Common myeloid progenitor, CD34-positive (primary cell): ENCODE data around the gene ADD1. TPM values are rescaled to one million over a fixed set of nuclear protein-coding genes. Genes with fewer than 3 reads are reported as not detected.
A peak's percentile ranks its signal among the peaks of the same experiment; 100 is the strongest.

Experiments
- CTCF ChIA-PET: fragments of 350-600 bp; sonication (Branson Sonifier 250); formaldehyde crosslinking; loops from one replicate; lab custom pipeline; 2021; ENCODE audit warnings: antibody characterized with exemption; lab: Charles Lee
- POLR2A ChIA-PET: fragments of 350-600 bp; sonication (Branson Sonifier 250); formaldehyde crosslinking; loops from one replicate; lab custom pipeline; 2021; ENCODE audit warnings: antibody characterized with exemption; lab: Charles Lee
- DNase-seq, 3 donors: peaks; one replicate each; pipeline versions ENCODE4 v3.0.0 to v3.0.0-alpha.2; 2013
- H3K27ac ChIP-seq, 2 experiments: 1 replicate in 1 of 2; 2 replicates in 1 of 2; pipeline ENCODE4 v1.7.0; 2013; ENCODE audit warnings: inconsistent platforms in 2 of 2, low read length in 2 of 2, mild to moderate bottlenecking in 2 of 2, low read depth in 1 of 2, moderate library complexity in 1 of 2; ENCODE audit not compliant: severe bottlenecking in 2 of 2, insufficient read depth in 1 of 2, poor library complexity in 1 of 2
- H3K27me3 ChIP-seq, 5 experiments: replicated peaks in 2 of 5; 1 replicate in 3 of 5; 2 replicates in 2 of 5; pipeline versions ENCODE4 v1.6.1 to v1.7.0; 2013; ENCODE audit warnings: low read length in 4 of 5, mild to moderate bottlenecking in 2 of 5, moderate library complexity in 2 of 5, inconsistent platforms in 1 of 5; ENCODE audit not compliant: insufficient read depth in 5 of 5, control insufficient read depth in 4 of 5
- H3K36me3 ChIP-seq, 4 experiments: 1 replicate in 2 of 4; 2 replicates in 2 of 4; pipeline versions ENCODE4 v1.6.1 to v1.7.0; 2013; ENCODE audit warnings: low read length in 3 of 4, control low read depth in 1 of 4, mild to moderate bottlenecking in 1 of 4; ENCODE audit not compliant: control insufficient read depth in 4 of 4, insufficient read depth in 4 of 4
- H3K4me1 ChIP-seq, 4 experiments: 1 replicate in 3 of 4; 2 replicates in 1 of 4; pipeline versions ENCODE4 v1.6.1 to v1.7.1; 2013; ENCODE audit warnings: low read length in 3 of 4, mild to moderate bottlenecking in 3 of 4, control low read depth in 1 of 4, inconsistent platforms in 1 of 4, moderate library complexity in 1 of 4; ENCODE audit not compliant: control insufficient read depth in 4 of 4, insufficient read depth in 4 of 4; ENCODE audit errors: control extremely low read depth in 1 of 4
- H3K4me3 ChIP-seq, 7 experiments: 1 replicate in 4 of 7; 2 replicates in 3 of 7; pipeline versions ENCODE4 v1.5.1 to v1.7.0; 2013; ENCODE audit warnings: mild to moderate bottlenecking in 7 of 7, low read length in 6 of 7, moderate library complexity in 6 of 7, inconsistent platforms in 2 of 7, low read depth in 2 of 7, control low read depth in 1 of 7; ENCODE audit not compliant: insufficient read depth in 4 of 7, control insufficient read depth in 1 of 7; ENCODE audit errors: extremely low read depth in 1 of 7
- H3K9me3 ChIP-seq, 5 experiments: 1 replicate in 4 of 5; 2 replicates in 1 of 5; pipeline versions ENCODE4 v1.6.1 to v1.7.1; 2013; ENCODE audit warnings: low read length in 4 of 5, mild to moderate bottlenecking in 2 of 5, inconsistent platforms in 1 of 5, low read depth in 1 of 5, moderate library complexity in 1 of 5; ENCODE audit not compliant: control insufficient read depth in 4 of 5, insufficient read depth in 2 of 5; ENCODE audit errors: control extremely low read depth in 1 of 5
- WGBS: methylation state at CpG from one replicate; pipeline ENCODE4 v1.1.5; 2013; ENCODE audit not compliant: insufficient coverage; 5-methylcytosine and 5-hydroxymethylcytosine counted together
- polyA plus RNA-seq: library from polyadenylated mRNA; unstranded; fragments of 120-200 nt; gene quantifications from one replicate; pipeline ENCODE4 v1.2.1, GENCODE V29; 2013

ADD1 gene, protein sequence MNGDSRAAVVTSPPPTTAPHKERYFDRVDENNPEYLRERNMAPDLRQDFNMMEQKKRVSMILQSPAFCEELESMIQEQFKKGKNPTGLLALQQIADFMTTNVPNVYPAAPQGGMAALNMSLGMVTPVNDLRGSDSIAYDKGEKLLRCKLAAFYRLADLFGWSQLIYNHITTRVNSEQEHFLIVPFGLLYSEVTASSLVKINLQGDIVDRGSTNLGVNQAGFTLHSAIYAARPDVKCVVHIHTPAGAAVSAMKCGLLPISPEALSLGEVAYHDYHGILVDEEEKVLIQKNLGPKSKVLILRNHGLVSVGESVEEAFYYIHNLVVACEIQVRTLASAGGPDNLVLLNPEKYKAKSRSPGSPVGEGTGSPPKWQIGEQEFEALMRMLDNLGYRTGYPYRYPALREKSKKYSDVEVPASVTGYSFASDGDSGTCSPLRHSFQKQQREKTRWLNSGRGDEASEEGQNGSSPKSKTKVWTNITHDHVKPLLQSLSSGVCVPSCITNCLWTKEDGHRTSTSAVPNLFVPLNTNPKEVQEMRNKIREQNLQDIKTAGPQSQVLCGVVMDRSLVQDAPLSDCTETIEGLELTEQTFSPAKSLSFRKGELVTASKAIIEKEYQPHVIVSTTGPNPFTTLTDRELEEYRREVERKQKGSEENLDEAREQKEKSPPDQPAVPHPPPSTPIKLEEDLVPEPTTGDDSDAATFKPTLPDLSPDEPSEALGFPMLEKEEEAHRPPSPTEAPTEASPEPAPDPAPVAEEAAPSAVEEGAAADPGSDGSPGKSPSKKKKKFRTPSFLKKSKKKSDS
- 164 TPM for polyA plus RNA-seq

GRCh38 chr4:2843263-2843940 is at the start of gene ADD1:
Gene ADD1 (plus strand): TSS chr4:2843844. CDS start chr4:2875916, 32,072 bp downstream.
- ChIA-PET CTCF (interaction anchor here (1.5 kb wide), 1 partner anchor 11 kb away, joined by 5 read pairs; no protein-coding TSS in a partner anchor), POLR2A (interaction anchor here (1.2 kb wide), 1 partner anchor 46 kb away, joined by 4 read pairs; no protein-coding TSS in a partner anchor)

GRCh38 chr4:2794486-2795299 is 49.0 kb upstream of the ADD1 start:
- ChIA-PET CTCF (interaction anchor here (0.7 to 1.2 kb wide), 2 partner anchors 32 to 41 kb away, joined by 3 read pairs; no protein-coding TSS in a partner anchor), POLR2A (interaction anchor here (1.0 kb wide), 1 partner anchor 23 kb away, joined by 3 read pairs; no protein-coding TSS in a partner anchor)
- Histone ChIP-seq H3K4me3 (peak overlapping the region in 2 of 7 experiments; percentile 16 to 47), H3K27ac (no peak overlapping the region), H3K36me3 (no peaks in the 10 kb centered on the region), H3K4me1 (peaks cover 3 to 95% (median 83%) of the 10 kb centered on the region in 4 experiments), H3K27me3 (no peaks in the 10 kb centered on the region), H3K9me3 (no peaks in the 10 kb centered on the region)
- peak in 2 of 3 donors; percentile 72 to 78 for DNase-seq
- 31% methylated on average over 9 of the region's 11 CpGs for WGBS

More at GRCh38 chr4:2843263-2843940, at the start of gene ADD1:
- Histone ChIP-seq H3K27ac (peak within 1 kb of the TSS; percentile 72 to 88), H3K27me3 (no peaks in the 10 kb centered on the region), H3K4me3 (peak within 1 kb of the TSS; percentile 65 to 93 (median 89)), H3K4me1 (peaks cover 22 to 39% (median 31%) of the 10 kb centered on the region in 4 experiments), H3K9me3 (peaks cover 0 to 1% (median 0%) of the 10 kb centered on the region in 5 experiments), H3K36me3 (no peaks in the 10 kb centered on the region)
- under 1% methylated on average over 54 of the region's 65 CpGs for WGBS
- peak; percentile 93 to 96 (median 96) for DNase-seq

- Histone ChIP-seq H3K27me3 (no peaks in the 10 kb centered on the region), H3K4me1 (peaks cover 3 to 95% (median 86%) of the 10 kb centered on the region in 4 experiments), H3K9me3 (no peaks in the 10 kb centered on the region), H3K27ac (no peak overlapping the region), H3K36me3 (no peaks in the 10 kb centered on the region), H3K4me3 (no peak overlapping the region)
- CTCF ChIA-PET: interaction anchor here (0.7 kb wide), 1 partner anchor 42 kb away, joined by 3 read pairs; no protein-coding TSS in a partner anchor
- 100% methylated on average over 14 of the region's 17 CpGs for WGBS
- DNase-seq: no peak
- POLR2A ChIA-PET: no interaction called here
These were observed 48.2 kb upstream of the ADD1 start for GRCh38 chr4:2795300-2795892.

- no peaks in the 10 kb centered on the region for H3K9me3 ChIP-seq
- 93% methylated on average over 27 of the region's 27 CpGs for WGBS
- H3K36me3 ChIP-seq: no peaks in the 10 kb centered on the region
- ChIA-PET CTCF (interaction anchor here (0.7 to 1.8 kb wide), 7 partner anchors 11 to 38 kb away, joined by 3 to 7 read pairs (median 4); no protein-coding TSS in a partner anchor), POLR2A (no interaction called here)
- no peak for DNase-seq
- H3K27me3 ChIP-seq: no peaks in the 10 kb centered on the region
- H3K4me3 ChIP-seq: no peak overlapping the region
- H3K27ac ChIP-seq: no peak overlapping the region
- peaks cover 3 to 95% (median 88%) of the 10 kb centered on the region in 4 experiments for H3K4me1 ChIP-seq
These were observed 47.5 kb upstream of the ADD1 start for GRCh38 chr4:2795893-2796848.

DNA sequence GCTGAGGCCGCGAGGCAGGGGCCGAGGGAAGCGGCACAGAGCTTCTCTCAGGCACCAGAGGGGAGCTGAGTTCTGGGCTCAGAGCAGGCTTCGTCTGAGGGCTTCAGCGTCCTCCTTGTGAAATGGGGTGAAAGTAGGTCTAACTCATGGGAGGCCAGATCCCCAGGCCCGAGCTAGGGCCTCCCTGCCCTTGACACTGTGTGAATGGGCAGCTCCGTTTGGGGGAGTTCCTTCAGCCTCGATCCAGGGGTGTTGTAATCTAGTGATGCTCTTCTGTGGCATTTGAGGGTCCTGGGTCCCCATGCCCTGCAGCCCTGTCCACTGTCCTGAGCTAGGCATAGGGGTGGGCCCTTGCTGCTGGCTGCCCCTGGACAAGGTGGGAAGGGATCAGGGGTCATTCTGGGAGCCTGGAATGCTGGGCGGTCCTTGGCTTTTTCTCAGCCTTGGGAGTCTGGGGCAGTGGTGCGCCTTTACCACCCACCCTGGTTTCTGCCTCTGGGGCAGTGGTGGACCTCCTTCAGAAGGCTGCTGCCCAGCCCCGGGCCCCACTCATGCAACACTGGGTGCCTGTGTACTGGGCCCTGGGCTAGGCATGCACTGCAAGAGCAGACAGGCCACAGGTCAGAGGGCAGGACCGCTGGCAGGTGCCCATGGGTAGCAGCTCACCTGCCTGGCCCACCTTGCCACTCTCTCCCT is 46.6 kb upstream of the ADD1 start:
- ChIA-PET CTCF (interaction anchor here (0.6 to 4.5 kb wide), 11 partner anchors 11 to 63 kb away, joined by 3 to 34 read pairs (median 4); no protein-coding TSS in a partner anchor), POLR2A (interaction anchor here (1.0 to 2.0 kb wide), 3 partner anchors 13 to 46 kb away, joined by 3 to 8 read pairs (median 4); partner anchors contain the start of gene ADD1)
- Histone ChIP-seq H3K27me3 (no peaks in the 10 kb centered on the region), H3K36me3 (no peaks in the 10 kb centered on the region), H3K4me3 (no peak overlapping the region), H3K9me3 (no peaks in the 10 kb centered on the region), H3K4me1 (peaks cover 5 to 95% (median 91%) of the 10 kb centered on the region in 4 experiments), H3K27ac (no peak overlapping the region)
- DNase-seq: no peak
- 98% methylated on average over 13 of the region's 13 CpGs for WGBS
